HEK293T (cell line): ENCODE results near the gene GPR146.

Experiments used
- CTCF ChIA-PET: fragments of 350-600 bp; formaldehyde crosslinking; extraction: SDS; loops from one replicate; lab custom pipeline; 2021; ENCODE audit warnings: antibody characterized with exemption, inconsistent platforms; lab: Yijun Ruan, JAX
- POLR2A ChIA-PET: fragments of 350-600 bp; formaldehyde crosslinking; extraction: SDS; loops from one replicate; lab custom pipeline; 2020; ENCODE audit warnings: antibody characterized with exemption, inconsistent platforms; lab: Yijun Ruan, JAX
- DNase-seq: peaks from one replicate; pipeline ENCODE4 v3.0.0; 2012; ENCODE audit warnings: mixed read lengths; ENCODE audit errors: extremely low spot score
- ARNT ChIP-seq: fragments of 450-650 bp; IDR thresholded peaks from 2 replicates; pipeline ENCODE4 v1.6.1; 2017; ENCODE audit warnings: mild to moderate bottlenecking
- BHLHE40 ChIP-seq: fragments of 450-650 bp; IDR thresholded peaks from 2 replicates; pipeline ENCODE4 v1.6.1; 2016; ENCODE audit warnings: mild to moderate bottlenecking, moderate library complexity, borderline replicate concordance
- CTBP1 ChIP-seq: fragments of 450-650 bp; IDR thresholded peaks from 2 replicates; pipeline ENCODE4 v1.6.1; 2016; ENCODE audit warnings: borderline replicate concordance
- ELF4 ChIP-seq: fragments of 450-650 bp; IDR thresholded peaks from 2 replicates; pipeline ENCODE4 v1.6.1; 2017; ENCODE audit warnings: antibody characterized with exemption
- FOXA1 ChIP-seq: fragments of 450-650 bp; IDR thresholded peaks from 2 replicates; pipeline ENCODE4 v1.6.1; 2016; ENCODE audit warnings: mild to moderate bottlenecking
- FOXK2 ChIP-seq: fragments of 450-650 bp; IDR thresholded peaks from 2 replicates; pipeline ENCODE4 v1.6.1; 2016; ENCODE audit warnings: mild to moderate bottlenecking
- FOXM1 ChIP-seq: fragments of 450-650 bp; IDR thresholded peaks from 2 replicates; pipeline ENCODE4 v1.6.1; 2017; ENCODE audit warnings: mild to moderate bottlenecking, borderline replicate concordance
- HDGF ChIP-seq: fragments of 450-650 bp; IDR thresholded peaks from 2 replicates; pipeline ENCODE4 v1.6.1; 2017; ENCODE audit warnings: antibody characterized with exemption, borderline replicate concordance
- L3MBTL2 ChIP-seq: fragments of 450-650 bp; conservative IDR thresholded peaks from 2 replicates; pipeline ENCODE4 v1.6.1; 2016; ENCODE audit warnings: mild to moderate bottlenecking
- LEF1 ChIP-seq: fragments of 450-650 bp; IDR thresholded peaks from 2 replicates; pipeline ENCODE4 v1.6.1; 2017; ENCODE audit warnings: mild to moderate bottlenecking, borderline replicate concordance
- NFRKB ChIP-seq: fragments of 450-650 bp; IDR thresholded peaks from 2 replicates; pipeline ENCODE4 v1.6.1; 2016; ENCODE audit warnings: mild to moderate bottlenecking, moderate library complexity
- SP1 ChIP-seq: fragments of 450-650 bp; IDR thresholded peaks from 2 replicates; pipeline ENCODE4 v1.6.1; 2017
- SUZ12 ChIP-seq: fragments of 450-650 bp; IDR thresholded peaks from 2 replicates; pipeline ENCODE4 v1.6.1; 2016; ENCODE audit warnings: mild to moderate bottlenecking
- TARDBP ChIP-seq: fragments of 450-650 bp; IDR thresholded peaks from 2 replicates; pipeline ENCODE4 v1.6.1; 2016
- ZNF384 ChIP-seq: fragments of 450-650 bp; IDR thresholded peaks from 2 replicates; pipeline ENCODE4 v1.6.1; 2016
- TF ChIP-seq, protein P1 (sequence below): fragments of 450-650 bp; IDR thresholded peaks from 2 replicates; pipeline ENCODE4 v1.6.1; 2016

Gene GPR146

DNA sequence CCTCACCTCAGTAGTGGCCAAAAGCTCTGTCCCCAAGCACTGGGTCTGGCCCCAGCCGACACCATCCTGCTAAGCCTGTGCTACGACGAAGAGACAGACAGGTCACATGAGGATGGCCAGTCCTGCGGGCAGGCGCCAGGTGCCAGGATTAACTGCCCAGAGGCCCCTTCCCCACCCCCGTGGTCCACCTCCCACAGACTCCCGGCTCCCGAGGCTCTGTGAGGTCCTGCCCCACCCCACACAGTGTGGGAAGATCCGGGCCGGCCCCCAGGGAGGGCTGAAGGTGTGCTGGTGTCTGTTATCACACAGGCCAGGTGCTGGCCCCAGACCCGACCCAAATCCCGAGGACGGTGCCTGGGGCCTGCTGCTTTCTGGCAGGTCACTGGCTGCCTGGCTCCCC is 34.1 kb upstream of the GPR146 start:
- TF ChIP-seq ELF4: no peak
- TF ChIP-seq, protein P1, sequence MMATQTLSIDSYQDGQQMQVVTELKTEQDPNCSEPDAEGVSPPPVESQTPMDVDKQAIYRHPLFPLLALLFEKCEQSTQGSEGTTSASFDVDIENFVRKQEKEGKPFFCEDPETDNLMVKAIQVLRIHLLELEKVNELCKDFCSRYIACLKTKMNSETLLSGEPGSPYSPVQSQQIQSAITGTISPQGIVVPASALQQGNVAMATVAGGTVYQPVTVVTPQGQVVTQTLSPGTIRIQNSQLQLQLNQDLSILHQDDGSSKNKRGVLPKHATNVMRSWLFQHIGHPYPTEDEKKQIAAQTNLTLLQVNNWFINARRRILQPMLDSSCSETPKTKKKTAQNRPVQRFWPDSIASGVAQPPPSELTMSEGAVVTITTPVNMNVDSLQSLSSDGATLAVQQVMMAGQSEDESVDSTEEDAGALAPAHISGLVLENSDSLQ: no peak
- no peak for TF ChIP-seq CTBP1
- TF ChIP-seq FOXA1: no peak
- no peak for DNase-seq
- ChIA-PET POLR2A (no interaction called here), CTCF (no interaction called here)

DNA sequence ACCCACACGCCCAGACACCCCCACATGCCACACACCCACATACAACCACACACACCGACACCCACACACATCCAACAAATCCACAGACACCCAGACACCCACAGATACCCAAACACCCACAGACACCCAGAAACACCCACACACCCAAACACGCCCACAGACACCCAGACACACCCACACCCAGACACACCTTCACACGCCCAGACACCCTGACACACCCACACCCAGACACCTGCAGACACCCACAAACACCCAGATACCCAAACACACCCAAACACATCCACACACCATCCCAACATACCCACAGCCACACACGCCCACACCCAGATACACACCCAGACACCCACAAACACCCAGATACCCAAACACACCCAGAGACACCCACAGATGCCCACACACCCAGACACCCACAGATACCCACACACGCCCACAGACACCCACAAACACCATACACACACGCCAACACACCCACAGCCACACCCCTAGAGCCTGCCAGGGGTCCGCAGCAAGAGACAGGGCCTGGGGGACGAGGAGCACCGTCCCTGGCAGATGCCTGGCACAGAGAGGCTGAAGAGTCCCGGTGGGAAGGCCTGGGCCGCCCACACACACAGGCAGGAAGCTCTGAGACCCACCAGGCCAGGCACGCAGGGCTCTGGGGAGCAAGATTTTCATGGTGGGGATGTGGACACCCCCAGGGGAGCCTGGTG is 32.9 kb upstream of the GPR146 start:
- TF ChIP-seq FOXK2 (no peak), FOXM1 (no peak), BHLHE40 (no peak), L3MBTL2 (no peak), CTBP1 (no peak), FOXA1 (no peak), ELF4 (no peak), LEF1 (no peak), ARNT (no peak), HDGF (no peak), SUZ12 (no peak), TARDBP (no peak)
- TF ChIP-seq, protein P1: no peak

DNA sequence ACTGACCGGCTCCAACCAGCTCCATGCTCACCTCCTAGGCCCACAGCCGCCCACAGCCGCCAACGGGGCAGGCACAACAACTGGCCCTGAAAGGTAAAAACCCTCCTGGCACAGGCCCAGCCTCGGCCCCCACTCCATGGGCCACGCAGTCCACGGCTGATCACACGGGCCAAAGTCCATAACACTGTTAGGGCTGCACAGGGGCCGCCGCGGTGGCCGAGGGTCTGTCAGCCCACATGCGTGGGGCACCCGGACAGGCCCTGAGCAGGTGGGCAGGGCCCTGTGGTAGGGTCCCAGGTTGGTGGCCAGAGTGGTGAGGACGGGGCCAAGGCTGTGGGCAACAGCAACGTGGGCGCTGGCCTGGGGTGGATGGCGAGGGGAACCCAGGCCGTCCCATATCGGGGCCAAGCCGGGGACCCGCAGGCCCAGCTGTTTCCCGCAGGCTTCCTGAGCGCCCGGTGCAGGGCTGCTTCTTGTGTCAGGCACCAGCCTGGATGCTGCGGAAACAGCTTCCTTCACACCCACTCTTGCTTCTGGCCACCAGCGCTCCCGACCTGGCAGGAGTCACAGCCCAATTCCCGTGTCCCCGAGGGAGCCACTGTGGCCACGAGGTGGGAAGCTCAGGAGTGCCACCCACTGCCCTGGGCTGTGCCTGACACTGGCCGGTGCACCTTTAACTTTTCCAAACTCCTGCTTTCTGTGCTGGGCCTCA is 32.2 kb upstream of the GPR146 start:
- TF ChIP-seq ELF4 (no peak), HDGF (no peak), FOXK2 (no peak), FOXA1 (no peak), L3MBTL2 (no peak), SUZ12 (no peak), SP1 (no peak), FOXM1 (no peak), BHLHE40 (no peak), TARDBP (no peak)
- no peak for DNase-seq
- ChIA-PET POLR2A (no interaction called here), CTCF (no interaction called here)

More for the DNA sequence above, 32.9 kb upstream of the GPR146 start:
- ChIA-PET POLR2A (no interaction called here), CTCF (no interaction called here)
- DNase-seq: no peak

DNA sequence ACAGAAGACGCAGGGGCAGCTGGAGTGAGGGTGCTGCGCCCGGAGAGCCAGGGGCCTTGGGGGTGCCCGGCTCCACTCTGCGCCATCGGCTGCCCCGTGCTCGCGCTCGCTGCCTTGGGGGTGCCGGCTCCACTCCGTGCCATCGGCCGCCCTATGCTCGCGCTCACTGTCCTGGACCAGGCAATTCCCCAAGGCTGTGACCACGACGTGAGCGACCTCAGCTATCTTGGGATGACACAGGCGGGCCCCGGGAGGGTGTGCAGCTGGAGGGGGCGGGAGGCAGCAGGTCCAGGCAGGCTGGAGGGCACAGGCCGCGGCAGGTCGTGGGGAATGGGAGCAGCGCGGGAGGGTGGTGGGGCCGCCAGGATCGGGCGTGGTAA is 31.6 kb upstream of the GPR146 start:
- DNase-seq: no peak
- CTCF ChIA-PET: no interaction called here
- POLR2A ChIA-PET: no interaction called here
- TF ChIP-seq, protein P1: no peak
- TF ChIP-seq L3MBTL2: no peak
- no peak for TF ChIP-seq LEF1
- TF ChIP-seq SP1: no peak
- no peak for TF ChIP-seq NFRKB
- no peak for TF ChIP-seq FOXM1
- TF ChIP-seq BHLHE40: no peak
- no peak for TF ChIP-seq TARDBP
- TF ChIP-seq ARNT: no peak
- TF ChIP-seq ELF4: no peak
- no peak for TF ChIP-seq ZNF384
- no peak for TF ChIP-seq HDGF

DNA sequence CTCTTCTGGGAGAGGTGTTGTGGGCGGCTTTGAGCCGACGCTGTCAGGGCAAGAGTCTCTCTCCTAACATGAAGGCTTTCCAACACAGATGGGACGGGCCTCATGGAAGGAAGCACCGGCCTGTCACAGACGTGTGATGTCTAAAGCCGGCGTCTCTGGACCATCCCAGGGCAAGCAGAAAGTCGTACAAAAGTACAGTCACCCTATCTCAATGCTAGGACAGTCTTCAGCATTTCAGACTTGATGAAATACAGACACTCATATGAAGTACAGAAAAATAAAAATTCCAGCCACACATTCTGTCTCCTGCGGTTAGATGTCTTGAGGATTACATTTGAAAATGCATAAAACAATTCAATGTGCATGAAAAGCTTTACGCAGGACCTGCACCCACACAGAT is 30.8 kb upstream of the GPR146 start:
- TF ChIP-seq BHLHE40: no peak
- no peak for TF ChIP-seq SP1
- TF ChIP-seq NFRKB: no peak
- no peak for TF ChIP-seq FOXA1
- TF ChIP-seq ELF4: no peak
- no peak for TF ChIP-seq LEF1
- TF ChIP-seq FOXM1: no peak
- TF ChIP-seq L3MBTL2: no peak
- TF ChIP-seq HDGF: no peak
- TF ChIP-seq SUZ12: no peak
- ChIA-PET CTCF (no interaction called here), POLR2A (no interaction called here)
- no peak for DNase-seq

DNA sequence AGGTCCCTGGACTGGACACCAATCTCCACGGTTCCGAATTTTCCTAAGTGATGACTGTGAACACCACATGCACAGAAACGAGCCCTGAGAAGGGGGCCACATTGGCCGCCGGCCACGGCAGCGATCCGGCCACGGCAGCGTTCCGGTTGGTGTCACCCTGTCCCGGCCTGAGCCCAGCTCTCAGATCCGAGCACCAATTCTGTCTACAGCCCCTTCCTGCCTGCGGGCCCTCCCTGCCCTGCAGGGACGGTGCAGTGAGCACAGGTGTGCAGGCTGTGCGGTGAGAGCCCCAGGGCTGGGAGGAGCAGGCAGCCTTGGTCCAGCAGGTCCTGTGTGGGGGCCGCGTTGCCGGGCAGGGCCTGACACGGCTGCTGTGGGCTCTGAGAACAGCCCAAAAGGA is 29.7 kb upstream of the GPR146 start:
- CTCF ChIA-PET: no interaction called here
- TF ChIP-seq HDGF (no peak), NFRKB (no peak)
- POLR2A ChIA-PET: no interaction called here
- DNase-seq: no peak
